Body of pancreas (tissue), 4 donors: ENCODE data around the gene VWA8. TPM values are rescaled to one million over a fixed set of nuclear protein-coding genes. Genes with fewer than 3 reads are reported as not detected.

Experiments
- ATAC-seq: fragments of 150-250 bp; one replicate; pipeline ENCODE4 v1.9.1; 2016
- DNase-seq, 4 donors: peaks; one replicate each; pipeline ENCODE4 v3.0.0-alpha.2; 2019
- H3K27ac ChIP-seq, 4 donors: fragments of 200-600 bp; sonication (generic); 1 replicate in 3 of 4; 2 replicates in 1 of 4; pipeline versions ENCODE4 v1.5.1 to v1.6.1; 2016 to 2019; ENCODE audit warnings: mild to moderate bottlenecking in 1 of 4, mixed read lengths in 1 of 4, moderate library complexity in 1 of 4
- H3K27me3 ChIP-seq, 2 donors: fragments of 200-600 bp; sonication (generic); one replicate each; pipeline ENCODE4 v1.6.0; 2016; ENCODE audit warnings: mild to moderate bottlenecking in 1 of 2
- H3K36me3 ChIP-seq, 2 donors: fragments of 200-600 bp; sonication (generic); replicated peaks in 1 of 2; 2 replicates each; pipeline ENCODE4 v1.5.1; 2016; ENCODE audit warnings: low read depth in 2 of 2; ENCODE audit not compliant: insufficient read depth in 1 of 2
- H3K4me1 ChIP-seq: fragments of 200-600 bp; sonication (generic); one replicate; pipeline ENCODE4 v1.6.0; 2016
- H3K4me3 ChIP-seq, 2 donors: fragments of 200-600 bp; sonication (generic); 1 replicate in 1 of 2; 2 replicates in 1 of 2; pipeline ENCODE4 v1.5.1; 2016 to 2019
- H3K9me3 ChIP-seq, 3 donors: fragments of 200-600 bp; sonication (generic); 1 replicate in 2 of 3; 2 replicates in 1 of 3; pipeline ENCODE4 v1.5.1; 2016
- CTCF ChIP-seq, 7 experiments: fragments of 450-650 bp in 4 of 7; fragments of 200-600 bp in 3 of 7; sonication (generic) in 3 of 7; IDR thresholded peaks; one replicate each; pipeline ENCODE4 v1.5.1; 2016 to 2019; ENCODE audit warnings: antibody characterized with exemption in 7 of 7
- POLR2A ChIP-seq, 3 donors: fragments of 450-650 bp; IDR thresholded peaks; one replicate each; pipeline ENCODE4 v1.6.1; 2016; ENCODE audit warnings: antibody characterized with exemption in 3 of 3, mild to moderate bottlenecking in 2 of 3
- WGBS, 2 donors: methylation state at CpG; one replicate each; pipeline ENCODE4 v1.1.5; 2017; 5-methylcytosine and 5-hydroxymethylcytosine counted together
- intact Hi-C: fragments of 100-400 bp; cut with DNase I; formaldehyde crosslinking; loops from one replicate; pipeline ENCODE4 v1.15.1; 2023
- total RNA-seq, 2 donors: library from RNA; depleted of rRNA; stranded (reverse); fragments of >200 nt; gene quantifications; one replicate each; pipeline ENCODE4 v1.1.0, GENCODE V29; 2016

Gene VWA8
- total RNA-seq, 2 donors from 2014 or later: 15.8 to 29.3 TPM

GRCh38 chr13:41973247-41973741 is 12.4 kb upstream of the VWA8 start:
- whole genome bisulfite sequencing, 2 donors: 48 to 61% methylated on average over 6 to 7 of the region's 7 CpGs
- Histone ChIP-seq H3K27me3 (no peaks in the 10 kb centered on the region), H3K4me3 (no peak overlapping the region), H3K4me1 (no peaks in the 10 kb centered on the region), H3K36me3 (no peaks in the 10 kb centered on the region), H3K9me3 (no peaks in the 10 kb centered on the region), H3K27ac (no peak overlapping the region)
- intact Hi-C loops: no loop called here
- ATAC-seq (no peak), DNase-seq (no peak)
- TF ChIP-seq POLR2A (IDR thresholded peaks at IDR 0.05) (no peak), CTCF (IDR thresholded peaks at IDR 0.05) (no peak)

DNA sequence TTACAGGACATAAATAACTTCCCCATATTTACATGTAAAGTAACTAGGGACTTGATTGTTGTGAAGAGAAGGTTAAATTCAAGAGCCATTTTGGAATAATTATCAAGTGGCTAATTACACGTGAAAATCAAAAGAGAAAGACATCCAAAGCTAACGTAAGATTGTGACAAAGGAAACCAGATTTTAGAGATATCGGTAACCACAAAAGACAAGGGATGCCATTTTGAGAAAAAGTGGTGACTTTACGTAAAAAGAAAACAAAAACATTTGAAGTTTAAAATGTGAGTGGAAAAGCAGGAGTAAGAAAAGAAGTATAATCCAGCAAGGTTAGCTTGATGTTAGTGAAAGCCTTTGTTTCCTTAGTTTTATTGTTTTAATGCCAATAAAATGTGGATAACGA is 10.9 kb upstream of the VWA8 start:
- WGBS, 2 donors: 70 to 73% methylated on average over 5 of the region's 5 CpGs

GRCh38 chr13:41970918-41971317 is 10.0 kb upstream of the VWA8 start:
- no peaks in the 10 kb centered on the region for H3K27me3 ChIP-seq
- TF ChIP-seq CTCF (IDR thresholded peaks at IDR 0.05) (no peak), POLR2A (IDR thresholded peaks at IDR 0.05) (no peak)
- DNase-seq: no peak
- no peaks in the 10 kb centered on the region for H3K36me3 ChIP-seq
- intact Hi-C loops: no loop called here
- no peak overlapping the region for H3K4me3 ChIP-seq
- H3K9me3 ChIP-seq: no peaks in the 10 kb centered on the region
- ATAC-seq: no peak
- 75 to 81% methylated on average over 2 of the region's 2 CpGs for WGBS, 2 donors
- H3K4me1 ChIP-seq: no peaks in the 10 kb centered on the region
- no peak overlapping the region for H3K27ac ChIP-seq

More for the DNA sequence above, 10.9 kb upstream of the VWA8 start:
- DNase-seq: no peak
- ATAC-seq: no peak
- Histone ChIP-seq H3K4me3 (no peak overlapping the region), H3K4me1 (no peaks in the 10 kb centered on the region), H3K27me3 (no peaks in the 10 kb centered on the region), H3K27ac (no peak overlapping the region), H3K36me3 (no peaks in the 10 kb centered on the region), H3K9me3 (no peaks in the 10 kb centered on the region)
- no peak for TF ChIP-seq CTCF (IDR thresholded peaks at IDR 0.05)
- TF ChIP-seq POLR2A (IDR thresholded peaks at IDR 0.05): no peak
- intact Hi-C loops: no loop called here

GRCh38 chr13:41970022-41970421 is 9.1 kb upstream of the VWA8 start:
- Histone ChIP-seq H3K27ac (no peak overlapping the region), H3K4me3 (no peak overlapping the region), H3K36me3 (no peaks in the 10 kb centered on the region), H3K4me1 (no peaks in the 10 kb centered on the region), H3K9me3 (no peaks in the 10 kb centered on the region), H3K27me3 (no peaks in the 10 kb centered on the region)
- no peak for TF ChIP-seq POLR2A (IDR thresholded peaks at IDR 0.05)
- no peak for TF ChIP-seq CTCF (IDR thresholded peaks at IDR 0.05)
- ATAC-seq (no peak), DNase-seq (no peak)
- intact Hi-C loops: no loop called here

DNA sequence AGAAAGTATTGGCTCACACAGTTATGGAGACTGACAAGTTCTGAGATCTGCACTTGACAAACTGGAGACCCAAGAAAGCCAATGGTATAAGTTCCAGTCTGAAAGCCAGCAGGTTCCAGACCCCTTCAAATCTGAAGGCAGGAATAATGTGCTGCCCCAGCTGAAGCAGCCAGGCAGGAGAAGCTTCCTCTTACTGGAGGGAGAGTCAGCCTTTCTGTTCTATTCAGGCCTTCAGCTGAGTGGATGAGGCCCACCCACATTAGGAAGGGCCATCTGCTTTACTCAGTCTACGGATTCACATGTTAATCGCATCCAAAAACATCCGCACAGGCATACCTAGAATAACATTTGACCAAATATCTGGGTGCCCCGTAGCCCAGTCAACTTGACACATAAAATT is 8.2 kb upstream of the VWA8 start:
- Histone ChIP-seq H3K36me3 (no peaks in the 10 kb centered on the region), H3K9me3 (no peaks in the 10 kb centered on the region), H3K4me1 (no peaks in the 10 kb centered on the region), H3K27ac (no peak overlapping the region), H3K4me3 (no peak overlapping the region), H3K27me3 (no peaks in the 10 kb centered on the region)
- intact Hi-C loops: loop anchor here (10.0 kb wide), 1 partner anchor 76 kb away; the partner anchor contains the start of gene DGKH
- no peak for DNase-seq
- WGBS, 2 donors: 78 to 95% methylated on average over 4 of the region's 4 CpGs
- TF ChIP-seq CTCF (IDR thresholded peaks at IDR 0.05) (no peak), POLR2A (IDR thresholded peaks at IDR 0.05) (no peak)
- no peak for ATAC-seq
